Measurements from ENCODE around the gene KDSR. TPM values are rescaled to one million over a fixed set of nuclear protein-coding genes. Genes with fewer than 3 reads are reported as not detected.

Gene KDSR
- total and polyA plus RNA-seq, 2 donors (not counting 1 experiment from before 2014, with no cell fraction given) = 43.3 to 54.1 TPM

DNA sequence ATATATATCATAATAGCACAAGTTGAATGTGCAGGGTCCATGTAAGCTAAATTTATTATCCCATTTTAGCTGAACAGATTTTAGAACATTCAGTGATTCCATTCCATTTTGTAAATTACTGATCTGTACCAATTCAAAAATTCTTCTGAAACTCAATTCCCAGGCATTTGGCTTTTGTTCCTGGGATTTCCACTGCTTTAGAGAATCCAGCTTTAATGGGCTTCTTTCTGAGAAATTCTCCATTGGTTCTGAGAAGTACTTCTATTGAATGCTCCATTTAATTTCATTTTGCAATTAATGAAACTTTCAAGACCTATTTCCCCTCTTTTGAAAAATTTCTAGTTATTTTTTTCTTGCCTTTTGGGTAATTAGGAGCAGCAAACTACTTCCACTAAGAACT is 84.2 kb downstream of the KDSR start:
- Histone ChIP-seq H4K20me1 (ENCODE audit: control insufficient read depth, extremely low read depth, insufficient read depth, low read length) (no peaks in the 10 kb centered on the region), H3K4me2 (ENCODE audit: extremely low read depth, insufficient read depth, low read length) (no peak overlapping the region), H2AFZ (ENCODE audit: low read length) (no peak overlapping the region), H3K9ac (ENCODE audit: insufficient read depth, low read length) (no peak overlapping the region), H3K27me3 (ENCODE audit: control insufficient read depth, insufficient read depth, low read length) (no peaks in the 10 kb centered on the region), H3K79me2 (ENCODE audit: control insufficient read depth, insufficient read depth, low read length) (no peaks in the 10 kb centered on the region), H3K36me3 (ENCODE audit: control insufficient read depth, insufficient read depth, low read length) (no peaks in the 10 kb centered on the region), H3K4me3 (replicated peaks in 1 of 4; ENCODE audit: control extremely low read depth in 1 of 4, insufficient read depth in 1 of 4, low read depth in 3 of 4, low read length in 4 of 4) (no peak overlapping the region), H3K4me1 (ENCODE audit: control insufficient read depth, extremely low read depth, insufficient read depth, low read length) (no peaks in the 10 kb centered on the region), H3K9me3 (ENCODE audit: control insufficient read depth, insufficient read depth, low read depth, low read length) (no peaks in the 10 kb centered on the region), H3K27ac (ENCODE audit: insufficient read depth, low read length) (no peak overlapping the region)
- TF ChIP-seq, protein P1, sequence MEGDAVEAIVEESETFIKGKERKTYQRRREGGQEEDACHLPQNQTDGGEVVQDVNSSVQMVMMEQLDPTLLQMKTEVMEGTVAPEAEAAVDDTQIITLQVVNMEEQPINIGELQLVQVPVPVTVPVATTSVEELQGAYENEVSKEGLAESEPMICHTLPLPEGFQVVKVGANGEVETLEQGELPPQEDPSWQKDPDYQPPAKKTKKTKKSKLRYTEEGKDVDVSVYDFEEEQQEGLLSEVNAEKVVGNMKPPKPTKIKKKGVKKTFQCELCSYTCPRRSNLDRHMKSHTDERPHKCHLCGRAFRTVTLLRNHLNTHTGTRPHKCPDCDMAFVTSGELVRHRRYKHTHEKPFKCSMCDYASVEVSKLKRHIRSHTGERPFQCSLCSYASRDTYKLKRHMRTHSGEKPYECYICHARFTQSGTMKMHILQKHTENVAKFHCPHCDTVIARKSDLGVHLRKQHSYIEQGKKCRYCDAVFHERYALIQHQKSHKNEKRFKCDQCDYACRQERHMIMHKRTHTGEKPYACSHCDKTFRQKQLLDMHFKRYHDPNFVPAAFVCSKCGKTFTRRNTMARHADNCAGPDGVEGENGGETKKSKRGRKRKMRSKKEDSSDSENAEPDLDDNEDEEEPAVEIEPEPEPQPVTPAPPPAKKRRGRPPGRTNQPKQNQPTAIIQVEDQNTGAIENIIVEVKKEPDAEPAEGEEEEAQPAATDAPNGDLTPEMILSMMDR (conservative IDR thresholded peaks at IDR 0.05 in 1 of 2, IDR thresholded peaks at IDR 0.05 in 1 of 2; ENCODE audit: low read depth in 1 of 2, low read length in 2 of 2) = no peak
- no peak for TF ChIP-seq EZH2 (IDR thresholded peaks at IDR 0.05; ENCODE audit: low read length, missing control alignments)
- DNase-seq (ENCODE audit: low read depth in 2 of 2) = no peak

Other genes with a start within 250 kb of the KDSR start
- gene BCL2, start 47.4 kb downstream of the KDSR start, total RNA-seq = 3.6 and 9.0 TPM in 2 replicates
- 1.4 and 1.5 TPM in 2 replicates for gene BCL2, start 47.4 kb downstream of the KDSR start, polyA plus RNA-seq
- 48.0 and 52.0 TPM in 2 replicates for gene VPS4B, start 55.3 kb upstream of the KDSR start, total RNA-seq
- gene VPS4B, start 55.3 kb upstream of the KDSR start, polyA plus RNA-seq = 31.9 and 38.0 TPM in 2 replicates
- gene SERPINB5, start 109.8 kb upstream of the KDSR start, total RNA-seq = not detected in 2 replicates
- 0.02 and 0.05 TPM in 2 replicates for gene SERPINB5, start 109.8 kb upstream of the KDSR start, polyA plus RNA-seq
- gene SERPINB12, start 175.2 kb upstream of the KDSR start, total RNA-seq = not detected in 2 replicates
- gene SERPINB12, start 175.2 kb upstream of the KDSR start, polyA plus RNA-seq = 0.07 TPM in 1 of 2 replicates, not detected in the other
- not detected in 2 replicates for gene SERPINB13, start 220.1 kb upstream of the KDSR start, total RNA-seq
- gene SERPINB13, start 220.1 kb upstream of the KDSR start, polyA plus RNA-seq = not detected in 2 replicates

Data from fibroblast of lung (primary cell).